Measurements from ENCODE around the gene EEF1AKMT4.

The EEF1AKMT4 gene

DNA sequence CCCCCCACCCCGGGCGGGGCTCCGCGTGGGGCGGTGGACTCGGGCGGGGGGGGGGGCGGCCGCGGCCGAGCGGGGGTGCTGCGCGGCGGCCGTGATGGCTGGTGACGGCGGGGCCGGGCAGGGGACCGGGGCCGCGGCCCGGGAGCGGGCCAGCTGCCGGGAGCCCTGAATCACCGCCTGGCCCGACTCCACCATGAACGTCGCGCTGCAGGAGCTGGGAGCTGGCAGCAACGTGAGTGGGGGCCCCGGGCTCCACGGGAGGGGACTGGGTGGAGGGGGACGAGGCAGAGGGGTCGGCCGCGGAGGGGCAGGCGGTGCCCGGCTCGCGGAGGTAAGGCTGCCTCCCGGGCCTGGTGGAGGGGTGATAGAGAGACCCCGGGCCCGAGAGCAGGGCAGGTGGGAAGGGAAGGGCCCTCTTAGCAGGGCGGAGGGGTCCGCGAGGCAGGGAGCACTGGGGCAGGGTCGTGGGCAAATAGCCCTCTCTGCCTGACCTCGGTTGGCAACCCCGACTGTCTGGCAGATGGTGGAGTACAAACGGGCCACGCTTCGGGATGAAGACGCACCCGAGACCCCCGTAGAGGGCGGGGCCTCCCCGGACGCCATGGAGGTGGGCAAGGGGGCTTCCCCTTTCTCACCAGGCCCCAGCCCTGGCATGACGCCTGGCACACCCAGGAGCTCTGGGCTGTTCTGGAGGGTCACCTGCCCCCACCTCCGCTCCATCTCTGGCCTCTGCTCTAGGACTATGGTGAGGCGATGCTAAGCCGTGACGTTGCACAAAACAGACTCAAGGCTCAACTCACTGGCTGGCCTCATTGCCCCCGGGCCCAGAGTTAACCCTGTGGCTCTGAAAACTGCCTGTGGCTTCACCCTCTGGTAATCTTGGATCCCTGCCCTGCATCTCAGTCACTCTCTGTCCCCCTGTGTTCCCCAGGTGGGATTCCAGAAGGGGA lies 26.8 kb downstream of the EEF1AKMT4 start, which contains the start of gene ECE2:
Gene ECE2, plus strand, starts transcription at position 62 of the 950 bp plus-strand sequence. Its CDS starts 132 bp downstream, at position 194.
- no peaks in the 10 kb centered on the region for H3K36me3 ChIP-seq (replicated peaks; ENCODE audit: insufficient read depth, low read length)
- no peak for TF ChIP-seq EZH2phosphoT487 (IDR thresholded peaks at IDR 0.05; ENCODE audit: low read length)
- TF ChIP-seq EZH2 (optimal IDR thresholded peaks at IDR 0.05; ENCODE audit: low read depth, low read length), result no peak
- no peak for TF ChIP-seq CTCF (IDR thresholded peaks at IDR 0.05; ENCODE audit: low read length)
- H3K4me1 ChIP-seq (ENCODE audit: low read length), result no peaks in the 10 kb centered on the region
- no peak within 1 kb of the TSS for H2AFZ ChIP-seq (ENCODE audit: low read length)
- H3K9ac ChIP-seq (ENCODE audit: low read length), result no peak within 1 kb of the TSS
- H3K27ac ChIP-seq (ENCODE audit: low read length), result no peak within 1 kb of the TSS
- no peak within 1 kb of the TSS for H3K4me2 ChIP-seq (ENCODE audit: low read depth, low read length)
- H3K9me2 ChIP-seq (replicated peaks; ENCODE audit: insufficient read depth, low read length), result no peaks in the 10 kb centered on the region
- DNase-seq, result no peak
- no peaks in the 10 kb centered on the region for H3K9me3 ChIP-seq (replicated peaks; ENCODE audit: insufficient read depth, low read length)
- no peaks in the 10 kb centered on the region for H3F3A ChIP-seq (ENCODE audit: insufficient read depth, low read length)
- no peaks in the 10 kb centered on the region for H3K79me2 ChIP-seq (ENCODE audit: low read length)
- H3K4me3 ChIP-seq (ENCODE audit: low read length), result no peak within 1 kb of the TSS
- peaks cover 50% of the 10 kb centered on the region for H3K27me3 ChIP-seq (replicated peaks; ENCODE audit: insufficient read depth, low read length)
- H4K20me1 ChIP-seq (ENCODE audit: insufficient read depth, low read length), result no peaks in the 10 kb centered on the region

DNA sequence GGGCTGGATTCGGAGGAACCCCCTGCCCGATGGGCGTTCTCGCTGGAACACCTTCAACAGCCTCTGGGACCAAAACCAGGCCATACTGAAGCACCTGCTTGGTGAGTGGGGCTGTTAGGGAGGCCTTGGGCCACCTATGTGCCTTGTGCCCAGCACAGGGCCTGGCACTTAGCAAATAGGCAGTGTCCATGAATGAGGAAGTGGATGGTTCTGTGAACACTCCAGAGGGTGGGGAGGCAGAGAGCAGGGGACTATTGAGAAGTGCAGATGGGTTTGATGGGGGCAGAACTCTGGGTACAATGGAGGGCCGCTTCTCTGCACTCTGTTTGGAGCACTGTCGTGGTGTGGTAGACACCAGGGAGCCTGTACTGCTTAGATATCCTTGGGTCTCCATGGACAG lies 27.9 kb downstream of the EEF1AKMT4 start:
- no peaks in the 10 kb centered on the region for H3K36me3 ChIP-seq (replicated peaks; ENCODE audit: insufficient read depth, low read length)
- H2AFZ ChIP-seq (ENCODE audit: low read length), result no peak overlapping the region
- no peaks in the 10 kb centered on the region for H3K9me3 ChIP-seq (replicated peaks; ENCODE audit: insufficient read depth, low read length)
- no peak for TF ChIP-seq CTCF (IDR thresholded peaks at IDR 0.05; ENCODE audit: low read length)
- no peak for TF ChIP-seq EZH2 (optimal IDR thresholded peaks at IDR 0.05; ENCODE audit: low read depth, low read length)
- no peak for TF ChIP-seq EZH2phosphoT487 (IDR thresholded peaks at IDR 0.05; ENCODE audit: low read length)
- no peaks in the 10 kb centered on the region for H3F3A ChIP-seq (ENCODE audit: insufficient read depth, low read length)
- no peak overlapping the region for H3K9ac ChIP-seq (ENCODE audit: low read length)
- H3K9me2 ChIP-seq (replicated peaks; ENCODE audit: insufficient read depth, low read length), result no peaks in the 10 kb centered on the region
- no peak for DNase-seq
- no peak overlapping the region for H3K4me3 ChIP-seq (ENCODE audit: low read length)
- peaks cover 53% of the 10 kb centered on the region for H3K27me3 ChIP-seq (replicated peaks; ENCODE audit: insufficient read depth, low read length)
- H4K20me1 ChIP-seq (ENCODE audit: insufficient read depth, low read length), result no peaks in the 10 kb centered on the region
- no peak overlapping the region for H3K27ac ChIP-seq (ENCODE audit: low read length)
- H3K4me1 ChIP-seq (ENCODE audit: low read length), result no peaks in the 10 kb centered on the region
- no peaks in the 10 kb centered on the region for H3K79me2 ChIP-seq (ENCODE audit: low read length)
- H3K4me2 ChIP-seq (ENCODE audit: low read depth, low read length), result no peak overlapping the region

GRCh38 chr3:184282941-184283340 lies 33.5 kb downstream of the EEF1AKMT4 start:
- Histone ChIP-seq H3K4me3 (ENCODE audit: low read length) (no peak overlapping the region), H3K9ac (ENCODE audit: low read length) (no peak overlapping the region), H3K27me3 (replicated peaks; ENCODE audit: insufficient read depth, low read length) (peaks cover 45% of the 10 kb centered on the region), H3K36me3 (replicated peaks; ENCODE audit: insufficient read depth, low read length) (no peaks in the 10 kb centered on the region), H4K20me1 (ENCODE audit: insufficient read depth, low read length) (no peaks in the 10 kb centered on the region), H3K27ac (ENCODE audit: low read length) (no peak overlapping the region), H3K9me2 (replicated peaks; ENCODE audit: insufficient read depth, low read length) (no peaks in the 10 kb centered on the region), H3K9me3 (replicated peaks; ENCODE audit: insufficient read depth, low read length) (no peaks in the 10 kb centered on the region), H3F3A (ENCODE audit: insufficient read depth, low read length) (no peaks in the 10 kb centered on the region), H3K79me2 (ENCODE audit: low read length) (no peaks in the 10 kb centered on the region), H2AFZ (ENCODE audit: low read length) (no peak overlapping the region), H3K4me2 (ENCODE audit: low read depth, low read length) (no peak overlapping the region), H3K4me1 (ENCODE audit: low read length) (no peaks in the 10 kb centered on the region)
- TF ChIP-seq CTCF (IDR thresholded peaks at IDR 0.05; ENCODE audit: low read length) (no peak), EZH2phosphoT487 (IDR thresholded peaks at IDR 0.05; ENCODE audit: low read length) (no peak), EZH2 (optimal IDR thresholded peaks at IDR 0.05; ENCODE audit: low read depth, low read length) (no peak)
- DNase-seq, result no peak

Measured in MM.1S (cell line).